IMR-90 (cell line): Measurements from ENCODE around the gene FKBP14. TPM values are rescaled to one million over a fixed set of nuclear protein-coding genes. Genes with fewer than 3 reads are reported as not detected.

Experiments used
- ATAC-seq: fragments of 200-7000 bp; cut with Tn5 transposase; 2 replicates; pipeline ENCODE4 v1.9.1; 2020; ENCODE audit warnings: low read depth, mild to moderate bottlenecking, moderate library complexity
- BruUV-seq: library from RNA; stranded (reverse); fragments of 400-500 nt; replicated peaks from 2 replicates; lab custom pipeline; 2021; lab: Mats Ljungman, UMichigan
- CTCF ChIA-PET: fragments of 300-600 bp; formaldehyde crosslinking; extraction: SDS; loops from one replicate; lab custom pipeline; 2021; ENCODE audit warnings: antibody characterized with exemption; lab: Yijun Ruan, JAX
- POLR2A ChIA-PET: fragments of 300-600 bp; sonication (Branson Sonifier 250); formaldehyde crosslinking; loops from one replicate; lab custom pipeline; 2022; ENCODE audit warnings: antibody characterized with exemption; ENCODE audit not compliant: unreplicated experiment; lab: Charles Lee
- DNase-seq: peaks from one replicate; pipeline ENCODE4 v3.0.0; 2013
- H2AFZ ChIP-seq: replicated peaks from 2 replicates; pipeline ENCODE3; 2013; ENCODE audit warnings: low read length, mild to moderate bottlenecking; ENCODE audit not compliant: poor library complexity
- H2AK5ac ChIP-seq: 2 replicates; pipeline ENCODE4 v1.6.1; 2013; ENCODE audit warnings: low read depth, low read length, inconsistent platforms
- H2AK9ac ChIP-seq: replicated peaks from 2 replicates; pipeline ENCODE3; 2013; ENCODE audit warnings: mild to moderate bottlenecking, low read depth, low read length, moderate library complexity; ENCODE audit not compliant: poor library complexity
- H2BK120ac ChIP-seq: 2 replicates; pipeline ENCODE4 v1.6.1; 2013; ENCODE audit warnings: low read depth, low read length, inconsistent platforms
- H2BK15ac ChIP-seq: 3 replicates; pipeline ENCODE4 v1.6.1; 2013; ENCODE audit warnings: low read depth, low read length, inconsistent platforms
- H2BK20ac ChIP-seq: 2 replicates; pipeline ENCODE4 v1.6.1; 2013; ENCODE audit warnings: low read depth, mild to moderate bottlenecking, inconsistent platforms, low read length, moderate library complexity
- H2BK5ac ChIP-seq: 2 replicates; pipeline ENCODE4 v1.6.1; 2013; ENCODE audit warnings: mild to moderate bottlenecking, low read depth, low read length, inconsistent platforms; ENCODE audit not compliant: poor library complexity, severe bottlenecking
- H3K14ac ChIP-seq: replicated peaks from 2 replicates; pipeline ENCODE4 v1.6.1; 2013; ENCODE audit warnings: low read depth, low read length, inconsistent platforms
- H3K18ac ChIP-seq: 2 replicates; pipeline ENCODE4 v1.6.1; 2013; ENCODE audit warnings: low read depth, low read length, control low read depth
- H3K23ac ChIP-seq: 2 replicates; pipeline ENCODE4 v1.6.1; 2013; ENCODE audit warnings: low read depth, low read length, inconsistent platforms
- H3K27ac ChIP-seq: 2 replicates; pipeline ENCODE4 v1.5.1; 2013; ENCODE audit warnings: mild to moderate bottlenecking, control low read depth, low read length; ENCODE audit not compliant: insufficient read depth
- H3K27me3 ChIP-seq: 2 replicates; pipeline ENCODE4 v1.6.1; 2013; ENCODE audit warnings: low read length; ENCODE audit not compliant: control insufficient read depth, insufficient read depth
- H3K36me3 ChIP-seq: 2 replicates; pipeline ENCODE4 v1.6.1; 2013; ENCODE audit warnings: low read length, mixed read lengths; ENCODE audit not compliant: control insufficient read depth, insufficient read depth
- H3K4ac ChIP-seq: 2 replicates; pipeline ENCODE4 v1.6.1; 2013; ENCODE audit warnings: low read depth, low read length, inconsistent platforms
- H3K4me1 ChIP-seq: 2 replicates; pipeline ENCODE4 v1.6.1; 2013; ENCODE audit warnings: low read length, mixed read lengths; ENCODE audit not compliant: control insufficient read depth, insufficient read depth
- H3K4me2 ChIP-seq: 2 replicates; pipeline ENCODE4 v1.6.1; 2013; ENCODE audit warnings: low read depth, mild to moderate bottlenecking, control low read depth, low read length, moderate library complexity
- H3K4me3 ChIP-seq: 2 replicates; pipeline ENCODE4 v1.5.1; 2013; ENCODE audit warnings: low read depth, mild to moderate bottlenecking, control low read depth, low read length, moderate library complexity; ENCODE audit not compliant: insufficient read depth
- H3K56ac ChIP-seq: 2 replicates; pipeline ENCODE4 v1.6.1; 2013; ENCODE audit warnings: low read length, inconsistent platforms; ENCODE audit not compliant: insufficient read depth; ENCODE audit errors: extremely low read depth
- H3K79me1 ChIP-seq, 2 experiments: 2 replicates each; pipeline ENCODE4 v1.6.1; 2013; ENCODE audit warnings: low read length in 2 of 2, inconsistent platforms in 1 of 2, low read depth in 1 of 2
- H3K9ac ChIP-seq: 2 replicates; pipeline ENCODE4 v1.6.1; 2013; ENCODE audit warnings: low read depth, low read length, control low read depth
- H3K9me1 ChIP-seq: 2 replicates; pipeline ENCODE4 v1.6.1; 2013; ENCODE audit warnings: low read length, inconsistent platforms; ENCODE audit not compliant: insufficient read depth
- H3K9me3 ChIP-seq: 2 replicates; pipeline ENCODE4 v1.6.1; 2013; ENCODE audit warnings: low read length; ENCODE audit not compliant: control insufficient read depth, insufficient read depth
- H4K20me1 ChIP-seq: 2 replicates; pipeline ENCODE4 v1.6.1; 2013; ENCODE audit warnings: low read length, inconsistent platforms; ENCODE audit not compliant: insufficient read depth
- H4K5ac ChIP-seq: 2 replicates; pipeline ENCODE4 v1.6.1; 2013; ENCODE audit warnings: mild to moderate bottlenecking, low read depth, low read length, control low read depth
- H4K8ac ChIP-seq, 2 experiments: 2 replicates each; pipeline ENCODE4 v1.6.1; 2013; ENCODE audit warnings: low read depth in 2 of 2, low read length in 2 of 2, control low read depth in 1 of 2, inconsistent platforms in 1 of 2
- H4K91ac ChIP-seq: 2 replicates; pipeline ENCODE4 v1.6.1; 2013; ENCODE audit warnings: low read depth, low read length, inconsistent platforms; ENCODE audit not compliant: insufficient read depth
- BHLHE40 ChIP-seq: fragments of 150-350 bp; IDR thresholded peaks from 2 replicates; pipeline ENCODE4 v1.6.1; 2016; ENCODE audit warnings: mild to moderate bottlenecking, low read depth, low read length
- CEBPB ChIP-seq: IDR thresholded peaks from 2 replicates; pipeline ENCODE4 v1.6.1; 2012; ENCODE audit warnings: low read depth, low read length, improper control_type of control experiment
- CHD1 ChIP-seq: IDR thresholded peaks from 2 replicates; pipeline ENCODE4 v1.6.1; 2012; ENCODE audit warnings: low read depth, low read length, improper control_type of control experiment
- ELK1 ChIP-seq: fragments of 150-350 bp; IDR thresholded peaks from 2 replicates; pipeline ENCODE4 v1.6.1; 2016; ENCODE audit warnings: low read depth, mild to moderate bottlenecking, low read length, moderate library complexity, borderline replicate concordance
- FOS ChIP-seq: fragments of 150-350 bp; IDR thresholded peaks from 2 replicates; pipeline ENCODE4 v1.6.1; 2016; ENCODE audit warnings: low read depth, low read length
- MAFK ChIP-seq: IDR thresholded peaks from 2 replicates; pipeline ENCODE4 v1.6.1; 2012; ENCODE audit warnings: low read depth, low read length, improper control_type of control experiment
- MAZ ChIP-seq: IDR thresholded peaks from 2 replicates; pipeline ENCODE4 v1.6.1; 2012; ENCODE audit warnings: low read depth, mild to moderate bottlenecking, low read length, improper control_type of control experiment, moderate library complexity, borderline replicate concordance
- MXI1 ChIP-seq: IDR thresholded peaks from 2 replicates; pipeline ENCODE4 v1.6.1; 2012; ENCODE audit warnings: low read depth, mild to moderate bottlenecking, low read length, moderate library complexity, borderline replicate concordance
- NFE2L2 ChIP-seq: fragments of 150-350 bp; IDR thresholded peaks from 2 replicates; pipeline ENCODE4 v1.6.1; 2016; ENCODE audit warnings: low read depth, mild to moderate bottlenecking, low read length
- POLR2A ChIP-seq: IDR thresholded peaks from 2 replicates; pipeline ENCODE4 v1.6.1; 2012; ENCODE audit warnings: mild to moderate bottlenecking, low read depth, low read length
- RAD21 ChIP-seq: IDR thresholded peaks from 2 replicates; pipeline ENCODE4 v1.6.1; 2012; ENCODE audit warnings: low read length, improper control_type of control experiment
- RCOR1 ChIP-seq: IDR thresholded peaks from 2 replicates; pipeline ENCODE4 v1.6.1; 2012; ENCODE audit warnings: mild to moderate bottlenecking, low read length, improper control_type of control experiment; ENCODE audit not compliant: insufficient replicate concordance
- RFX5 ChIP-seq: IDR thresholded peaks from 2 replicates; pipeline ENCODE4 v1.8.0; 2012; ENCODE audit warnings: low read depth, mild to moderate bottlenecking, low read length, moderate library complexity
- SMC3 ChIP-seq: fragments of 150-350 bp; IDR thresholded peaks from 2 replicates; pipeline ENCODE4 v1.6.1; 2016; ENCODE audit warnings: low read depth, mild to moderate bottlenecking, antibody characterized with exemption, low read length, moderate library complexity
- USF2 ChIP-seq: fragments of 150-350 bp; IDR thresholded peaks from 2 replicates; pipeline ENCODE4 v1.6.1; 2017; ENCODE audit warnings: mild to moderate bottlenecking, antibody characterized with exemption, low read length, low read depth
- WGBS, 2 experiments: methylation state at CpG; one replicate each; pipeline versions ENCODE4 v1.1.5 to v1.1.7; 2013; ENCODE audit warnings: missing lambda C conversion rate in 2 of 2; ENCODE audit not compliant: insufficient read length in 1 of 2; ENCODE audit errors: extremely low coverage in 2 of 2; 5-methylcytosine and 5-hydroxymethylcytosine counted together
- dilution Hi-C: fragments of 300-500 bp; cut with HindIII; formaldehyde crosslinking; loops from one replicate; pipeline ENCODE4 v1.14.3; 2018; ENCODE audit warnings: low sequenced_read_pairs; ENCODE audit not compliant: unreplicated experiment
- in situ Hi-C: fragments of 300-500 bp; cut with MboI; formaldehyde crosslinking; loops from 3 replicates; pipeline ENCODE4 v1.14.3; 2019; ENCODE audit warnings: low sequenced_read_pairs, inconsistent platforms, mixed read lengths
- intact Hi-C: fragments of 100-400 bp; cut with micrococcal nuclease; formaldehyde crosslinking; loops from 2 replicates; pipeline ENCODE4 v1.10.0; 2022
- polyA plus RNA-seq, 3 experiments: library from polyadenylated mRNA; depleted of rRNA; stranded (reverse); fragments of >200 nt; gene quantifications; 2 replicates each; pipeline ENCODE4 v1.2.3, GENCODE V29; 2012; ENCODE audit warnings: low replicate concordance in 1 of 3
- total RNA-seq: library from RNA; depleted of rRNA; stranded (reverse); fragments of >200 nt; gene quantifications from 2 replicates; pipeline ENCODE4 v1.2.3, GENCODE V29; 2012
- TF ChIP-seq, protein P1 (sequence below): conservative IDR thresholded peaks from 2 replicates; pipeline ENCODE4 v1.5.1; 2012; ENCODE audit warnings: mild to moderate bottlenecking, low read depth, low read length, improper control_type of control experiment

Gene FKBP14
- total and polyA plus RNA-seq, 2 of the 4 experiments (the other 2 are of a cell fraction), result 26.3 to 27.1 TPM

DNA sequence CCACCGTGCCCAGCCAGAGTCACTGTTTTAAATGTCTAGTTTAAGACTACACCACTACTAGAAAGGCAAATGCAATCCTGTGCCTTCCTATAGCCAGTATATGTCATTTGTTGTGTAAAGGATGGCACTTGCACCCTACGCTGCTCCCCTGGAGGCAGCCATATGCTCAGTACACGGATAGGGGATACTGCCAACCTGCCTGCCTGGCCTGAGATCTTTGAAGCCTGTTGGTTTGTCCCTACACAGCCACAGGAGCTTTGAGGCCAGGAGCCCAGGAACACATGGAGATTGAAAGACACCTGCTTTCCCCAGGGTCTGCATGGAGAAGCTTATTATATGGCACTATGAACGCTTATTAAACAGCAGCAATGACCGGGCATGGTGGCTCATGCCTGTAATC lies 34.6 kb downstream of the FKBP14 start:
- no peak overlapping the region for H2BK15ac ChIP-seq
- no peak overlapping the region for H3K23ac ChIP-seq
- H4K8ac ChIP-seq, result no peak overlapping the region
- no peak overlapping the region for H3K4ac ChIP-seq
- POLR2A ChIA-PET, result no interaction called here
- dilution Hi-C loops, result no loop called here
- H3K14ac ChIP-seq, result no peak overlapping the region
- TF ChIP-seq MAZ (no peak), CEBPB (no peak), RFX5 (no peak), USF2 (no peak), ELK1 (no peak), RAD21 (no peak), FOS (no peak), BHLHE40 (no peak), RCOR1 (no peak), POLR2A (no peak), MAFK (no peak), MXI1 (no peak), SMC3 (no peak), CHD1 (no peak), NFE2L2 (no peak)
- TF ChIP-seq, protein P1, sequence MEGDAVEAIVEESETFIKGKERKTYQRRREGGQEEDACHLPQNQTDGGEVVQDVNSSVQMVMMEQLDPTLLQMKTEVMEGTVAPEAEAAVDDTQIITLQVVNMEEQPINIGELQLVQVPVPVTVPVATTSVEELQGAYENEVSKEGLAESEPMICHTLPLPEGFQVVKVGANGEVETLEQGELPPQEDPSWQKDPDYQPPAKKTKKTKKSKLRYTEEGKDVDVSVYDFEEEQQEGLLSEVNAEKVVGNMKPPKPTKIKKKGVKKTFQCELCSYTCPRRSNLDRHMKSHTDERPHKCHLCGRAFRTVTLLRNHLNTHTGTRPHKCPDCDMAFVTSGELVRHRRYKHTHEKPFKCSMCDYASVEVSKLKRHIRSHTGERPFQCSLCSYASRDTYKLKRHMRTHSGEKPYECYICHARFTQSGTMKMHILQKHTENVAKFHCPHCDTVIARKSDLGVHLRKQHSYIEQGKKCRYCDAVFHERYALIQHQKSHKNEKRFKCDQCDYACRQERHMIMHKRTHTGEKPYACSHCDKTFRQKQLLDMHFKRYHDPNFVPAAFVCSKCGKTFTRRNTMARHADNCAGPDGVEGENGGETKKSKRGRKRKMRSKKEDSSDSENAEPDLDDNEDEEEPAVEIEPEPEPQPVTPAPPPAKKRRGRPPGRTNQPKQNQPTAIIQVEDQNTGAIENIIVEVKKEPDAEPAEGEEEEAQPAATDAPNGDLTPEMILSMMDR, result no peak
- peaks cover 7 to 31% of the 10 kb centered on the region in 2 experiments; a peak in 3 of 4 replicates for H3K79me1 ChIP-seq
- ATAC-seq (no peak), DNase-seq (no peak)
- H2BK20ac ChIP-seq, result no peak overlapping the region
- intact Hi-C loops, result no loop called here
- peaks cover 5% of the 10 kb centered on the region; the same call in 1 of the 2 replicates for H3K4me1 ChIP-seq
- no peak overlapping the region for H3K4me3 ChIP-seq
- no peaks in the 10 kb centered on the region for H3K27me3 ChIP-seq
- no peak overlapping the region for H2AK9ac ChIP-seq
- WGBS, 2 experiments, result 100% methylated on average over 2 of the region's 5 CpGs; no CpG with 5 or more reads in 1 of the 2 experiments
- in situ Hi-C loops, result no loop called here
- peaks cover 2% of the 10 kb centered on the region for H4K20me1 ChIP-seq
- H2AFZ ChIP-seq, result no peak overlapping the region
- no peak overlapping the region for H2BK5ac ChIP-seq
- H3K36me3 ChIP-seq, result no peaks in the 10 kb centered on the region
- no peak overlapping the region for H3K18ac ChIP-seq
- H3K27ac ChIP-seq, result no peak overlapping the region
- H3K9me3 ChIP-seq, result peaks cover 6% of the 10 kb centered on the region
- CTCF ChIA-PET, result interaction anchor here (1.0 kb wide), 1 partner anchor 25 kb away, joined by 7 read pairs; no protein-coding TSS in a partner anchor
- BruUV-seq, result no TSS peak
- H2BK120ac ChIP-seq, result no peak overlapping the region
- no peak overlapping the region for H3K4me2 ChIP-seq
- H3K9me1 ChIP-seq, result peaks cover 3% of the 10 kb centered on the region; the same call in 1 of the 2 replicates
- H4K5ac ChIP-seq, result no peak overlapping the region
- no peak overlapping the region for H3K56ac ChIP-seq
- H2AK5ac ChIP-seq, result no peak overlapping the region
- H4K91ac ChIP-seq, result no peak overlapping the region
- no peak overlapping the region for H3K9ac ChIP-seq
